ENCODE data around the gene CDK2AP2. TPM values are rescaled to one million over a fixed set of nuclear protein-coding genes. Genes with fewer than 3 reads are reported as not detected.

CDK2AP2 gene
- total and polyA plus RNA-seq, 9 of the 15 experiments (the other 6 are each of a cell fraction or from before 2014, with no cell fraction given): 4.4 to 47.4 (median 21.7) TPM

- TF ChIP-seq E2F8 (IDR thresholded peaks at IDR 0.05; ENCODE audit: low read depth, partially characterized antibody) (peak; percentile 54), ZNF274 (IDR thresholded peaks at IDR 0.05; ENCODE audit: borderline replicate concordance, low read depth, low read length) (peak; percentile 19; the same call in 1 of the 2 replicates), PHF21A (IDR thresholded peaks at IDR 0.05; ENCODE audit: borderline replicate concordance, low read depth) (no peak), TEAD1 (CRISPR knock-in tag; IDR thresholded peaks at IDR 0.05) (peak; percentile 5 to 16; a peak in 1 of 4 replicates), ZNF699 (CRISPR knock-in tag; IDR thresholded peaks at IDR 0.05; ENCODE audit: insufficient replicate concordance) (no peak), CREBBP (IDR thresholded peaks at IDR 0.05; ENCODE audit: low read depth, low read length) (no peak), ZC3H8 (IDR thresholded peaks at IDR 0.05) (no peak), CREB3L1 (IDR thresholded peaks at IDR 0.05; ENCODE audit: borderline replicate concordance, low read depth) (peak; percentile 81), HCFC1 (IDR thresholded peaks at IDR 0.05; ENCODE audit: low read depth, low read length) (peak; percentile 76), THRAP3 (IDR thresholded peaks at IDR 0.05; ENCODE audit: borderline replicate concordance) (no peak), ZNF778 (CRISPR knock-in tag; IDR thresholded peaks at IDR 0.05) (no peak), CHAMP1 (IDR thresholded peaks at IDR 0.05) (no peak), HBP1 (CRISPR knock-in tag; IDR thresholded peaks at IDR 0.05) (no peak), ZFX (CRISPR knock-in tag; IDR thresholded peaks at IDR 0.05) (peak; percentile 83), WHSC1 (IDR thresholded peaks at IDR 0.05; ENCODE audit: low read length) (no peak), ZNF165 (CRISPR knock-in tag; IDR thresholded peaks at IDR 0.05; ENCODE audit: borderline replicate concordance) (no peak), STAT6 (CRISPR knock-in tag; IDR thresholded peaks at IDR 0.05) (no peak)
Measured at GRCh38 chr11:67508486-67509121, 642 bp upstream of the CDK2AP2 start (continued).
